DND-41 (cell line): Measurements from ENCODE around the gene SNRPA1.
A peak's percentile ranks its signal among the peaks of the same experiment; 100 is the strongest.
"Not testable (repeated sequence)": the region's sequence is repeated elsewhere in the genome, so short reads cannot be mapped to it uniquely, and the experiment has no call there.

ENCODE experiments used
- ATAC-seq: fragments of 200-7000 bp; cut with Tn5 transposase; 3 replicates; pipeline ENCODE4 v1.9.1; 2021; ENCODE audit warnings: low read depth; ENCODE audit not compliant: insufficient read depth
- DNase-seq: peaks from one replicate; pipeline ENCODE4 v3.0.0-alpha.2; 2020
- H2AFZ ChIP-seq: 2 replicates; pipeline ENCODE4 v1.6.0; 2012; ENCODE audit warnings: low read depth, low read length
- H3K27ac ChIP-seq: 2 replicates; pipeline ENCODE4 v1.5.1; 2012; ENCODE audit warnings: low read length, inconsistent platforms
- H3K27me3 ChIP-seq: fragments of 200-600 bp; sonication (generic); 2 replicates; pipeline ENCODE4 v1.6.0; 2012; ENCODE audit warnings: low read length, mild to moderate bottlenecking, inconsistent platforms; ENCODE audit not compliant: insufficient read depth, poor library complexity
- H3K36me3 ChIP-seq: 2 replicates; pipeline ENCODE4 v1.5.1; 2012; ENCODE audit warnings: low read length, inconsistent platforms; ENCODE audit not compliant: insufficient read depth
- H3K4me1 ChIP-seq: 2 replicates; pipeline ENCODE4 v1.5.1; 2012; ENCODE audit warnings: mild to moderate bottlenecking, low read length; ENCODE audit not compliant: insufficient read depth
- H3K4me2 ChIP-seq: 2 replicates; pipeline ENCODE4 v1.6.0; 2012; ENCODE audit warnings: mild to moderate bottlenecking, moderate library complexity, low read length, inconsistent platforms; ENCODE audit not compliant: insufficient read depth
- H3K4me3 ChIP-seq, 2 experiments: fragments of 200-600 bp in 1 of 2; shearing (Covaris generic) in 1 of 2; 2 replicates each; pipeline ENCODE4 v1.5.1; 2012 to 2016; ENCODE audit warnings: inconsistent platforms in 2 of 2, low read length in 2 of 2, mild to moderate bottlenecking in 2 of 2, low read depth in 1 of 2, moderate library complexity in 1 of 2
- H3K79me2 ChIP-seq: 2 replicates; pipeline ENCODE4 v1.6.0; 2012; ENCODE audit warnings: low read length, inconsistent platforms; ENCODE audit not compliant: insufficient read depth
- H3K9ac ChIP-seq: 2 replicates; pipeline ENCODE4 v1.6.0; 2012; ENCODE audit warnings: low read depth, mild to moderate bottlenecking, inconsistent platforms, low read length, moderate library complexity
- H3K9me3 ChIP-seq: 2 replicates; pipeline ENCODE4 v1.5.1; 2012; ENCODE audit warnings: low read length, moderate library complexity, mild to moderate bottlenecking, inconsistent platforms; ENCODE audit not compliant: insufficient read depth, severe bottlenecking
- H4K20me1 ChIP-seq: 2 replicates; pipeline ENCODE4 v1.6.0; 2012; ENCODE audit warnings: low read length; ENCODE audit not compliant: insufficient read depth
- CTCF ChIP-seq: IDR thresholded peaks from 2 replicates; pipeline ENCODE4 v1.5.1; 2012; ENCODE audit warnings: borderline replicate concordance, low read length, moderate library complexity, mild to moderate bottlenecking; ENCODE audit not compliant: poor library complexity, severe bottlenecking; ENCODE audit errors: extremely low read depth
- EZH2 ChIP-seq: IDR thresholded peaks from 3 replicates; pipeline ENCODE4 v1.6.1; 2012; ENCODE audit warnings: borderline replicate concordance, low read depth, mild to moderate bottlenecking, moderate library complexity, low read length, inconsistent platforms; ENCODE audit not compliant: severe bottlenecking

Gene SNRPA1

GRCh38 chr15:101288905-101289513 lies 6.0 kb downstream of the SNRPA1 start:
- Histone ChIP-seq H3K27ac (no peak overlapping the region), H3K9ac (no peak overlapping the region), H3K4me2 (no peak overlapping the region), H2AFZ (no peak overlapping the region), H3K79me2 (peaks cover 78% of the 10 kb centered on the region), H3K27me3 (no peaks in the 10 kb centered on the region), H3K36me3 (peaks cover 87% of the 10 kb centered on the region), H3K9me3 (no peaks in the 10 kb centered on the region), H3K4me3 (no peak overlapping the region), H3K4me1 (peaks cover 28% of the 10 kb centered on the region), H4K20me1 (peaks cover 68% of the 10 kb centered on the region)
- no peak for TF ChIP-seq EZH2
- TF ChIP-seq CTCF, result peak; percentile 70
- no peak for DNase-seq
- ATAC-seq, result peak; percentile 71

GRCh38 chr15:101287342-101287741 lies 7.7 kb downstream of the SNRPA1 start:
- not testable (repeated sequence) for H3K27me3 ChIP-seq, H3K4me2 ChIP-seq, ATAC-seq, H3K9ac ChIP-seq, H2AFZ ChIP-seq, H3K4me3 ChIP-seq, DNase-seq, H3K27ac ChIP-seq, H3K9me3 ChIP-seq
- peaks cover 61% of the 10 kb centered on the region for H3K79me2 ChIP-seq
- H4K20me1 ChIP-seq, result peaks cover 53% of the 10 kb centered on the region
- peaks cover 92% of the 10 kb centered on the region for H3K36me3 ChIP-seq
- H3K4me1 ChIP-seq, result peaks cover 14% of the 10 kb centered on the region; the same call in 1 of the 2 replicates

DNA sequence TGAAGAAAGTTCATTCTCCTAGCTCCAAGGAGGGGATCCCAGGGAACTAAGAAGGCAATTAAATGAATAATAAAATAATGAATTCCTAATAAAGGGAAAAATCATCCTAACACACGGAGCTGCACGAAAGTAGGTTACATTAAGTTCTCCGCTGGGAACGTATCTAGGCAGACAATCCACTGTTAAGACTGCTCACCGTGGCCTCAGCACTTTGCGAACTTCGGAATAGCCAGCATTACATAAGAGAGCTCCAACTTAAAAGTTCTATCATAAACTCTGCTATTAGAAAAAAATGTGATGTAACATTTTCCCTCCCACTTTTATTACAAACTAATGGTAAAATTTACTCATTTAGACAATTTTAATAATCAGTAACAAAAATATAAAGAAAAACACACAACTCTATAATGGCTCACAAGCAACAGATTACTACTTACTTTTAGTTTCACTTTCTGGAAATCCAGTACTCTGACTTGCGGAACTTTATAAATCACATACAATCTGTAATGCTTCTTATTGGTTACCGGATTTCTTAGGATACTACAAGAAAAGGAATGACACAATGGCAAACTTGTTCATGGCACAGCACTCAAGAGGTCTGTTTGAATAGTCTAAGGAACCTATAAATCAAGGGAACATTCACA lies 8.5 kb downstream of the SNRPA1 start:
- TF ChIP-seq EZH2 (no peak), CTCF (no peak)
- Histone ChIP-seq H3K9me3 (no peaks in the 10 kb centered on the region), H4K20me1 (peaks cover 46% of the 10 kb centered on the region), H3K4me3 (no peak overlapping the region), H3K27ac (no peak overlapping the region), H3K4me1 (0 out of 2 replicates have a peak, but pooled peaks cover 6% of the 10 kb centered on the region), H2AFZ (no peak overlapping the region), H3K36me3 (peaks cover 92% of the 10 kb centered on the region), H3K9ac (no peak overlapping the region), H3K4me2 (no peak overlapping the region), H3K27me3 (no peaks in the 10 kb centered on the region), H3K79me2 (peaks cover 53% of the 10 kb centered on the region)
- DNase-seq (no peak), ATAC-seq (no peak)

DNA sequence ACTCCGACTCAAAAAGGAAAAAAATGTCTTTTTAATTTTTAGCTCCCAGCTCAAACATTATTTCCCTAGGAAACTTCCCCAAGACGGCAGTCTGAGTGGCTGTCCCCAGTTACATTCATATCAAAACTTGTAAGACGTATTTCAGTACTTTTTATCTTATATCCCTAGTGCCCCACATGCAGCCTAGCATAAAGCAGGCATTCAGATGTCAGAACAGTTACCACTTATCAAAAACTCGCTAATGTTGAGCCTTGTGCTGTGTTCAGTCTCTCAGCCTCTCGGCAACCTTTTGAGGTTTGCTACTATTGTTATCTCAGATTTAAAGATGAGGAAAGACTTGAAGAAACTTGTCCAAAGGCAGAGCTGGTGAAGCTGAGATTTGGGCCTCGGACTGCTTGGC lies 11.1 kb downstream of the SNRPA1 start:
- TF ChIP-seq CTCF (no peak), EZH2 (no peak)
- Histone ChIP-seq H3K4me2 (no peak overlapping the region), H3K27ac (no peak overlapping the region), H3K79me2 (peaks cover 27% of the 10 kb centered on the region), H3K27me3 (no peaks in the 10 kb centered on the region), H3K9ac (no peak overlapping the region), H4K20me1 (peaks cover 26% of the 10 kb centered on the region), H3K4me3 (no peak overlapping the region), H3K36me3 (peaks cover 81% of the 10 kb centered on the region), H2AFZ (no peak overlapping the region), H3K9me3 (no peaks in the 10 kb centered on the region), H3K4me1 (0 out of 2 replicates have a peak, but pooled peaks cover 3% of the 10 kb centered on the region)
- no peak for ATAC-seq
- no peak for DNase-seq
